OCI-LY7 (cell line): Measurements from ENCODE around the gene RILP. TPM values are rescaled to one million over a fixed set of nuclear protein-coding genes. Genes with fewer than 3 reads are reported as not detected.

Source experiments
- BruUV-seq: library from RNA; stranded (reverse); fragments of 400-500 nt; replicated peaks from 2 replicates; lab custom pipeline; 2021; lab: Mats Ljungman, UMichigan
- CTCF ChIA-PET: fragments of 300-600 bp; sonication (Branson Sonifier 250); formaldehyde crosslinking; loops from one replicate; lab custom pipeline; 2022; ENCODE audit warnings: antibody characterized with exemption; ENCODE audit not compliant: unreplicated experiment; lab: Charles Lee
- POLR2A ChIA-PET: fragments of 300-600 bp; sonication (Branson Sonifier 250); formaldehyde crosslinking; loops from one replicate; lab custom pipeline; 2022; ENCODE audit warnings: antibody characterized with exemption; lab: Charles Lee
- DNase-seq: peaks from one replicate; pipeline ENCODE4 v3.0.0-alpha.2; 2015; ENCODE audit warnings: low spot score
- H2AFZ ChIP-seq: fragments of 200-600 bp; sonication (generic), shearing (Covaris generic); 2 replicates; pipeline ENCODE4 v1.6.1; 2014; ENCODE audit warnings: mild to moderate bottlenecking, antibody characterized with exemption, low read length, moderate library complexity
- H3K27ac ChIP-seq: fragments of 200-600 bp; sonication (generic); 2 replicates; pipeline ENCODE4 v1.5.1; 2014; ENCODE audit warnings: mixed run types, low read depth, mild to moderate bottlenecking, moderate library complexity, low read length, inconsistent platforms; ENCODE audit not compliant: poor library complexity, severe bottlenecking
- H3K36me3 ChIP-seq: fragments of 200-600 bp; sonication (generic); 2 replicates; pipeline ENCODE4 v1.6.1; 2014; ENCODE audit warnings: mild to moderate bottlenecking, antibody characterized with exemption, low read length, moderate library complexity, mixed read lengths; ENCODE audit not compliant: insufficient read depth
- H3K4me1 ChIP-seq: fragments of 200-600 bp; sonication (generic); 2 replicates; pipeline ENCODE4 v1.5.1; 2014; ENCODE audit warnings: mild to moderate bottlenecking, low read length; ENCODE audit not compliant: insufficient read depth, poor library complexity, severe bottlenecking
- H3K4me2 ChIP-seq: fragments of 200-600 bp; sonication (generic); 2 replicates; pipeline ENCODE4 v1.6.1; 2014; ENCODE audit warnings: mild to moderate bottlenecking, low read length
- H3K4me3 ChIP-seq: fragments of 200-600 bp; sonication (generic); 2 replicates; pipeline ENCODE4 v1.5.1; 2014; ENCODE audit warnings: mild to moderate bottlenecking, low read depth, low read length; ENCODE audit not compliant: poor library complexity, severe bottlenecking
- H3K79me2 ChIP-seq: fragments of 200-600 bp; sonication (generic); 2 replicates; pipeline ENCODE4 v1.6.1; 2016; ENCODE audit warnings: low read depth, mild to moderate bottlenecking, low read length, moderate library complexity, mixed read lengths; ENCODE audit not compliant: insufficient read depth
- H3K9me2 ChIP-seq: fragments of 200-600 bp; sonication (generic); 2 replicates; pipeline ENCODE4 v1.6.1; 2016; ENCODE audit warnings: mild to moderate bottlenecking, low read length, mixed read lengths; ENCODE audit not compliant: insufficient read depth
- H3K9me3 ChIP-seq: fragments of 200-600 bp; sonication (generic); 2 replicates; pipeline ENCODE4 v1.6.1; 2014; ENCODE audit warnings: mild to moderate bottlenecking, mixed run types, low read length, mixed read lengths
- H4K20me1 ChIP-seq: fragments of 200-600 bp; sonication (generic); 2 replicates; pipeline ENCODE4 v1.6.1; 2014; ENCODE audit warnings: mild to moderate bottlenecking, antibody characterized with exemption, low read length, moderate library complexity, mixed read lengths; ENCODE audit not compliant: insufficient read depth
- EZH2phosphoT487 ChIP-seq: fragments of 200-600 bp; sonication (generic); IDR thresholded peaks from 2 replicates; pipeline ENCODE4 v1.6.1; 2018; ENCODE audit warnings: low read depth, borderline replicate concordance, mild to moderate bottlenecking, mixed run types, antibody characterized with exemption, low read length, moderate library complexity, mixed read lengths
- intact Hi-C: fragments of 100-400 bp; cut with micrococcal nuclease; formaldehyde crosslinking; loops from one replicate; pipeline ENCODE4 v1.10.0; 2022; ENCODE audit not compliant: unreplicated experiment
- total RNA-seq, 2 experiments: library from RNA; depleted of rRNA in 1 of 2; stranded (reverse); fragments of >200 nt in 1 of 2; shearing (Covaris generic) in 1 of 2; gene quantifications; 2 replicates each; pipeline ENCODE4 v1.2.3, GENCODE V29; 2014 to 2022
- TF ChIP-seq, protein P1 (sequence below): fragments of 200-600 bp; sonication (generic); conservative IDR thresholded peaks from 2 replicates; pipeline ENCODE4 v1.5.1; 2014; ENCODE audit warnings: mild to moderate bottlenecking, antibody characterized with exemption, low read length, moderate library complexity, mixed read lengths

RILP gene
- total RNA-seq, 2 experiments from 2014 or later, result 1.2 to 3.2 TPM

DNA sequence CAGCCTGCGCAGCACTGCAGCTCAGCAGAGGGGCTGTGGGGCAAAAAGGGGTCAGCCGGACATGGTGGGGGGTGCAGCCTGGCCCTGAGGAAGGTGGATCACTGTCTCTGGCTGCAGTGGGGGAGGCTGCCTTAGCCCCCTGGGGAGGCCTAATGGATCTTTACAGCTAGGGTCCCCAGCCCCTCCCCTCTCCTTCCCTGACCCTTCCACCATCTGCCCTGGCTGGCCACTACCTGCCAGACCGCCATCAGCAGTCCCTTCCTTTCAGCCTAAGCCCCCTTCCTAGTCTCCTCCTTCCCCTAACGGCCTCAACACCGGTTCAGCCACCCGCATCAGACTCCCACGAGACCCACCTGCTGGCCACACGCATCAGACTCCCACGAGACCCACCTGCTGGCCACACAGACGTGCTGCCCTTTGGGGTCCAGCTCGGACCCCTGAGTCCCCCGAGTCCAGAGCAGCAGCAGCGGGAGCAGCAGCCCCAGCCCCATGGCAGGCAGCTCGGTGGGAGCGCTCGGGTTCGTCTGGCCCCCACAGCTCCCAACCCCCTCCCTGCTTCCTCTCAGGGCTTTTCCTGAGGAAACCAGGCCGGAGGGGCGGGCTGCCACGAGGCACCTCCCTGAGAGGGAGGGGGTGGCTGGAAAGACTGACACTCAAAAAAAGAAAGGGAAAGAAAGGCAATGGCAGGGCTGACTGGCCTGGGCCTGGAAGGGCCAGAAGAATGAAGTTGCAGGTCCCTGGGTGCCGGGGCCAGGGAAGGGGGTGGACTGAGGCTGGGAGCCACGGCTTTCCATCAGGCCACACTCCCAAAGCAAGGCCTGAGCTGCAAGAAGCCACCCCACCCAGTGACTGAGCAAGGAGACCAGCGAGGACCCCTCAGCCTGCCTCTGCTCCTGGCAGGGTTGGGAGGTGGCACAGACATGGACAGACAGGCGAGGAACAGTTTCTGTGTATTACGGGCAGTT is 4.2 kb downstream of the RILP start, which contains the start of gene SCARF1:
TSS of gene SCARF1 (minus strand) at position 526 of the 965 bp plus-strand sequence. CDS start at position 491, 35 bp downstream.
- Histone ChIP-seq H3K9me2 (no peaks in the 10 kb centered on the region), H3K9me3 (no peaks in the 10 kb centered on the region), H4K20me1 (peaks cover 4% of the 10 kb centered on the region; the same call in 1 of the 2 replicates), H3K4me2 (no peak within 1 kb of the TSS), H3K4me1 (peaks cover 36% of the 10 kb centered on the region), H3K27ac (no peak within 1 kb of the TSS), H2AFZ (no peak within 1 kb of the TSS), H3K36me3 (peaks cover 18% of the 10 kb centered on the region), H3K79me2 (no peaks in the 10 kb centered on the region), H3K4me3 (no peak within 1 kb of the TSS)
- CTCF ChIA-PET, result no interaction called here
- DNase-seq, result no peak
- no peak for TF ChIP-seq EZH2phosphoT487
- TF ChIP-seq, protein P1, sequence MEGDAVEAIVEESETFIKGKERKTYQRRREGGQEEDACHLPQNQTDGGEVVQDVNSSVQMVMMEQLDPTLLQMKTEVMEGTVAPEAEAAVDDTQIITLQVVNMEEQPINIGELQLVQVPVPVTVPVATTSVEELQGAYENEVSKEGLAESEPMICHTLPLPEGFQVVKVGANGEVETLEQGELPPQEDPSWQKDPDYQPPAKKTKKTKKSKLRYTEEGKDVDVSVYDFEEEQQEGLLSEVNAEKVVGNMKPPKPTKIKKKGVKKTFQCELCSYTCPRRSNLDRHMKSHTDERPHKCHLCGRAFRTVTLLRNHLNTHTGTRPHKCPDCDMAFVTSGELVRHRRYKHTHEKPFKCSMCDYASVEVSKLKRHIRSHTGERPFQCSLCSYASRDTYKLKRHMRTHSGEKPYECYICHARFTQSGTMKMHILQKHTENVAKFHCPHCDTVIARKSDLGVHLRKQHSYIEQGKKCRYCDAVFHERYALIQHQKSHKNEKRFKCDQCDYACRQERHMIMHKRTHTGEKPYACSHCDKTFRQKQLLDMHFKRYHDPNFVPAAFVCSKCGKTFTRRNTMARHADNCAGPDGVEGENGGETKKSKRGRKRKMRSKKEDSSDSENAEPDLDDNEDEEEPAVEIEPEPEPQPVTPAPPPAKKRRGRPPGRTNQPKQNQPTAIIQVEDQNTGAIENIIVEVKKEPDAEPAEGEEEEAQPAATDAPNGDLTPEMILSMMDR, result no peak
- POLR2A ChIA-PET, result no interaction called here
- BruUV-seq, result no TSS peak
- intact Hi-C loops, result loop anchor here (5.0 kb wide), 1 partner anchor 73 kb away; no protein-coding TSS in a partner anchor

DNA sequence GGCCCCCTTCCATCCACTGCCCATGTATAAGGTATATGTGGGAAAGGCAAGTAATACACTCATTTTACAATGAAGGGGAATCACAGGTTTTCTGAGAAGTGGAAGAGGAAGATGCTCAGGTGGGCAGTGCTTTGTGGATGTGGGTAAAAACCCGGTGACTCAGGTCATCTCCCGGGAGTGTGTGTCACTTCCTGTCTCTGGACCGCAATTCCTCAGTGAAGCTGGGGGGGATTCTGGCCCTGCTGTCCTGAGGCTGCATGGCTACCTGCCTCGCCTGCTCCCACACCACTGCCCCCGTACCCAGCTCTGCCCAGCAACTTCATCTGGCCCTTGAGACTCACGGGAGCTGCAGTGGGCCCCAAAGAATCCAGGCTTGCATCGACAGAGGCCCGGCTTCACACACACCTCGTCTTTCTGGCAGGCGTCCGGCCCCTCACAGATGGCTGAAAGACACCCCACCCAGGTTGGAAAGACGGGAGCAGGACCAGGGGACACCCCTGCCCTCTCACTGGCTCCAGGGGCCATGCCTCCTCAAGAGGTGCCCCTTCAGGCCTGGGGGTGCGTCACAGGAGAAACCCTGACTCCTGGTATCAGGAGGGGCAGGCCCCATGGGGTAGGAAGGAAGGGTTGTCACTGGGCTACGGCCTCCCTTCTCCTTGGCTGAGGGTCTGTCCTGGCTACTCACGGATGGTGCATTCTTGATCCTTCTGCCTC is 5.0 kb downstream of the RILP start:
- no TSS peak for BruUV-seq
- intact Hi-C loops, result loop anchor here (5.0 kb wide), 1 partner anchor 72 kb away; no protein-coding TSS in a partner anchor
- H3K4me3 ChIP-seq, result no peak overlapping the region
- POLR2A ChIA-PET, result no interaction called here
- no peak overlapping the region for H2AFZ ChIP-seq
- no peaks in the 10 kb centered on the region for H3K79me2 ChIP-seq
- no peaks in the 10 kb centered on the region for H4K20me1 ChIP-seq
- H3K27ac ChIP-seq, result no peak overlapping the region
- TF ChIP-seq, protein P1, result no peak
- TF ChIP-seq EZH2phosphoT487, result no peak
- no peaks in the 10 kb centered on the region for H3K9me2 ChIP-seq
- H3K4me2 ChIP-seq, result peak overlapping the region; percentile 82; the same call in 1 of the 2 replicates
- DNase-seq, result no peak
- peaks cover 29% of the 10 kb centered on the region for H3K4me1 ChIP-seq
- no peaks in the 10 kb centered on the region for H3K9me3 ChIP-seq
- H3K36me3 ChIP-seq, result peaks cover 10% of the 10 kb centered on the region; the same call in 1 of the 2 replicates
- CTCF ChIA-PET, result no interaction called here
